ENCODE measurements around the gene SYDE1. TPM values are rescaled to one million over a fixed set of nuclear protein-coding genes. Genes with fewer than 3 reads are reported as not detected.
A peak's percentile ranks its signal among the peaks of the same experiment; 100 is the strongest.

Gene SYDE1
- total RNA-seq, 1 experiment from 2014 or later, result 17.5 TPM

- DNase-seq, result no peak
- no peaks in the 10 kb centered on the region; the same call in 1 of the 2 replicates for H3K27me3 ChIP-seq (ENCODE audit: control insufficient read depth, insufficient read depth, low read length)
- H3K4me3 ChIP-seq (ENCODE audit: insufficient read depth, low read depth, low read length), result peak overlapping the region; percentile 27
- peaks cover 6% of the 10 kb centered on the region for H3K36me3 ChIP-seq (replicated peaks; ENCODE audit: control insufficient read depth, insufficient read depth, low read length)
Measured at GRCh38 chr19:15126131-15126910, 19.1 kb downstream of the SYDE1 start.

GRCh38 chr19:15128162-15128770 lies 21.1 kb downstream of the SYDE1 start:
- Histone ChIP-seq H3K4me3 (ENCODE audit: insufficient read depth, low read depth, low read length) (no peak overlapping the region), H3K27me3 (ENCODE audit: control insufficient read depth, insufficient read depth, low read length) (no peaks in the 10 kb centered on the region; the same call in 1 of the 2 replicates), H3K36me3 (replicated peaks; ENCODE audit: control insufficient read depth, insufficient read depth, low read length) (peaks cover 2% of the 10 kb centered on the region; the same call in 1 of the 2 replicates)
- no peak for DNase-seq

- DNase-seq, result no peak
Measured at GRCh38 chr19:15129856-15130585, 22.8 kb downstream of the SYDE1 start.

GRCh38 chr19:15136234-15136954 lies 29.2 kb downstream of the SYDE1 start:
- no peak for DNase-seq
- Histone ChIP-seq H3K27me3 (ENCODE audit: control insufficient read depth, insufficient read depth, low read length) (no peaks in the 10 kb centered on the region), H3K4me3 (ENCODE audit: insufficient read depth, low read depth, low read length) (no peak overlapping the region)

More at GRCh38 chr19:15129856-15130585, 22.8 kb downstream of the SYDE1 start:
- Histone ChIP-seq H3K36me3 (replicated peaks; ENCODE audit: control insufficient read depth, insufficient read depth, low read length) (no peaks in the 10 kb centered on the region), H3K4me3 (ENCODE audit: insufficient read depth, low read depth, low read length) (no peak overlapping the region), H3K27me3 (ENCODE audit: control insufficient read depth, insufficient read depth, low read length) (no peaks in the 10 kb centered on the region; the same call in 1 of the 2 replicates)

GRCh38 chr19:15137777-15138176 lies 30.6 kb downstream of the SYDE1 start:
- no peak for DNase-seq
- Histone ChIP-seq H3K36me3 (replicated peaks; ENCODE audit: control insufficient read depth, insufficient read depth, low read length) (no peaks in the 10 kb centered on the region), H3K4me3 (ENCODE audit: insufficient read depth, low read depth, low read length) (no peak overlapping the region), H3K27me3 (ENCODE audit: control insufficient read depth, insufficient read depth, low read length) (no peaks in the 10 kb centered on the region)

More at GRCh38 chr19:15136234-15136954, 29.2 kb downstream of the SYDE1 start:
- H3K36me3 ChIP-seq (replicated peaks; ENCODE audit: control insufficient read depth, insufficient read depth, low read length), result no peaks in the 10 kb centered on the region

GRCh38 chr19:15138427-15138826 lies 31.2 kb downstream of the SYDE1 start:
- H3K27me3 ChIP-seq (ENCODE audit: control insufficient read depth, insufficient read depth, low read length), result no peaks in the 10 kb centered on the region
- no peak for DNase-seq
- H3K36me3 ChIP-seq (replicated peaks; ENCODE audit: control insufficient read depth, insufficient read depth, low read length), result no peaks in the 10 kb centered on the region
- H3K4me3 ChIP-seq (ENCODE audit: insufficient read depth, low read depth, low read length), result no peak overlapping the region

GRCh38 chr19:15141143-15141542 lies 33.9 kb downstream of the SYDE1 start:
- H3K4me3 ChIP-seq (ENCODE audit: insufficient read depth, low read depth, low read length), result no peak overlapping the region
- no peak for DNase-seq
- H3K27me3 ChIP-seq (ENCODE audit: control insufficient read depth, insufficient read depth, low read length), result no peaks in the 10 kb centered on the region
- no peaks in the 10 kb centered on the region for H3K36me3 ChIP-seq (replicated peaks; ENCODE audit: control insufficient read depth, insufficient read depth, low read length)

GRCh38 chr19:15142313-15142712 lies 35.1 kb downstream of the SYDE1 start:
- no peaks in the 10 kb centered on the region for H3K27me3 ChIP-seq (ENCODE audit: control insufficient read depth, insufficient read depth, low read length)
- no peak for DNase-seq
- H3K4me3 ChIP-seq (ENCODE audit: insufficient read depth, low read depth, low read length), result no peak overlapping the region
- H3K36me3 ChIP-seq (replicated peaks; ENCODE audit: control insufficient read depth, insufficient read depth, low read length), result no peaks in the 10 kb centered on the region

GRCh38 chr19:15144046-15144646 lies 36.9 kb downstream of the SYDE1 start:
- Histone ChIP-seq H3K27me3 (ENCODE audit: control insufficient read depth, insufficient read depth, low read length) (no peaks in the 10 kb centered on the region), H3K36me3 (replicated peaks; ENCODE audit: control insufficient read depth, insufficient read depth, low read length) (no peaks in the 10 kb centered on the region), H3K4me3 (ENCODE audit: insufficient read depth, low read depth, low read length) (no peak overlapping the region)
- no peak for DNase-seq

GRCh38 chr19:15147090-15147489 lies 39.9 kb downstream of the SYDE1 start:
- no peak for DNase-seq

GRCh38 chr19:15149737-15150136 lies 42.5 kb downstream of the SYDE1 start:
- Histone ChIP-seq H3K27me3 (ENCODE audit: control insufficient read depth, insufficient read depth, low read length) (no peaks in the 10 kb centered on the region), H3K36me3 (replicated peaks; ENCODE audit: control insufficient read depth, insufficient read depth, low read length) (no peaks in the 10 kb centered on the region), H3K4me3 (ENCODE audit: insufficient read depth, low read depth, low read length) (no peak overlapping the region)
- no peak for DNase-seq

More at GRCh38 chr19:15147090-15147489, 39.9 kb downstream of the SYDE1 start:
- H3K4me3 ChIP-seq (ENCODE audit: insufficient read depth, low read depth, low read length), result no peak overlapping the region
- no peaks in the 10 kb centered on the region for H3K27me3 ChIP-seq (ENCODE audit: control insufficient read depth, insufficient read depth, low read length)
- H3K36me3 ChIP-seq (replicated peaks; ENCODE audit: control insufficient read depth, insufficient read depth, low read length), result no peaks in the 10 kb centered on the region

- no peaks in the 10 kb centered on the region for H3K36me3 ChIP-seq (replicated peaks; ENCODE audit: control insufficient read depth, insufficient read depth, low read length)
- DNase-seq, result peak; percentile 82
- no peaks in the 10 kb centered on the region for H3K27me3 ChIP-seq (ENCODE audit: control insufficient read depth, insufficient read depth, low read length)
Measured at GRCh38 chr19:15154002-15154612, 46.9 kb downstream of the SYDE1 start.

GRCh38 chr19:15155296-15155695 lies 48.1 kb downstream of the SYDE1 start:
- no peak for DNase-seq
- H3K36me3 ChIP-seq (replicated peaks; ENCODE audit: control insufficient read depth, insufficient read depth, low read length), result no peaks in the 10 kb centered on the region
- H3K27me3 ChIP-seq (ENCODE audit: control insufficient read depth, insufficient read depth, low read length), result no peaks in the 10 kb centered on the region
- H3K4me3 ChIP-seq (ENCODE audit: insufficient read depth, low read depth, low read length), result no peak overlapping the region

More at GRCh38 chr19:15154002-15154612, 46.9 kb downstream of the SYDE1 start:
- no peak overlapping the region for H3K4me3 ChIP-seq (ENCODE audit: insufficient read depth, low read depth, low read length)

Measured in H7 (cell line).